NCI-H345 treated with DMSO at 0.1 percent for 48 hours (cell line): ENCODE results near the gene MEGF11.

Experiments used
- DNase-seq: peaks from one replicate; lab custom pipeline; 2025; ENCODE audit not compliant: unreplicated experiment; lab: John Stamatoyannopoulos, UW

MEGF11 gene

GRCh38 chr15:66038387-66039116 lies 215.0 kb downstream of the MEGF11 start:
- DNase-seq, result no peak

DNA sequence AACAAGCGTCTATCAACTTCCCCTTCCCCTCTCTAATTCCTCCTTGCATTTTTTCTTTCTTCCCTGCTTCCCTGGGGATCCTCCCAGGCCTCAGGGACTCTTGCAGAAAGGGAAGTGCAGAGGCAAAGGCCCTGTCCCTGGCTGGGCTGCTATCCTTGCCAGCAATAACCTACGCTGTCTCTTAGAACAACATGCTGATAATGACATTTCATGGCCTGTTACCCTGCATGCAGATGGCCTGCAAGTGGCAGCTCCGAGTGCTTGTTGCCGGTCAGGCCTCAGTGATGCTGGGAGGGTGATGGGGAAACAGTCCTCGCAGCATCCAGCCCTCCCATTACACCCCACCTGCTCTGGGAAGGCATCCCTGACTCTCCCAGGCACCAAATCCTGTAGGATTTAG lies 216.7 kb downstream of the MEGF11 start:
- DNase-seq, result peak; percentile 1

DNA sequence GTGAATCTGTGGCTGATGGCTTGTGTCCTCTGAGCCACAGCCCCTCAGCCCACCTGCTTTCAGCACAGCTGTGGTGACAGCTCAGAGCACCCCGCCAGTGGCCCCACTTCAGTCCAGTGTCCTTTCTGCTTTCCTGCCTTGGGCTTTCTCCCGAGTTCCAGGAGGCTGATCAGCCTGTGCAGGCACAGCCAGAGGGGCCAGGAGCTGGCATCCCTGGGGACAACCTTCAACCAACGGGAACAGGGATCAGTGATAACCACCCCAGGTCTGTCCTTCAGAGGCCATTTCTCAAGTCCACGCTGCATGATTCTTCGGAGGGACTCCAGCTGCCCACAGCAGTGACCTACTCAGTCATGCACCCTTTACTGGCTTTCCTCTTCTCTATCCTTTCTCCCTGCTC lies 217.6 kb downstream of the MEGF11 start:
- no peak for DNase-seq

DNA sequence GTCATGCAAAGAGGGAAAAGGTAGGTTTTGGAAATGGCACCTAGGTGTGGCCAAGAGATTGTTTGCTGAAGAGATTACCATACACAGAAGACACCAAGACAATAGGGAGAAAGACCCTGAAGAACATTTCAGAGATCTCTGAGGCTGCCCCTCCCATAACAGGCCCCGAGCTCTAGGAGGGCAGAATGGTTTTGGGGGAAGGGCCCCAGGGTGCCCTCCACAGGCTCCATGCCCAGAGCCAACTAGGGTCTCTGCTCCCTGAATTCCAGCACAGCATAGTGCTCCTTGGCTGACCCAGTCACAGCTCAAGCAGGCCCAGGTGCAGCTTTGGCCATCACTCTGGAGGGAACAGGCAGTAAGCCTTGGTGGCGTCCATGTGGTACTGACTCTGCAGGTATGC lies 220.4 kb downstream of the MEGF11 start:
- DNase-seq, result no peak

GRCh38 chr15:66032006-66032405 lies 221.5 kb downstream of the MEGF11 start:
- DNase-seq, result no peak

DNA sequence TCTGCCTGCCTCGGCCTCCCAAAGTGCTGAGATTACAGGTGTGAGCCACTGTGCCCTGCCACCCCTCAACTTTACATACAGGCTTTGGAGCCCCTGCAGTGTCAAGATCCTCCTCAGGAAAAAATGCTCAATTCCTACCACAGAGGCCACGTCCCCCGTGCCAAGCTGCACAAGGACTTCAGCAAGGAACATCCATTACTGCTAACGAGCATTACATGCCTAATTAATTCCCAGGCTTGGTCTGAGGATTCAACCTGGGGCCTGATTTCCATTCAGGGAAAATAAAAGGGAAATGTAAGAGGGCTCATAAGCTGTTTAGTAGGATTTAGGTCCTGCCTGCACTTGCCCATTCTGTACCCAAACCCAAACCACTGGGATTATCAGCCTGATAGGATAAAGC lies 222.9 kb downstream of the MEGF11 start:
- DNase-seq, result no peak

DNA sequence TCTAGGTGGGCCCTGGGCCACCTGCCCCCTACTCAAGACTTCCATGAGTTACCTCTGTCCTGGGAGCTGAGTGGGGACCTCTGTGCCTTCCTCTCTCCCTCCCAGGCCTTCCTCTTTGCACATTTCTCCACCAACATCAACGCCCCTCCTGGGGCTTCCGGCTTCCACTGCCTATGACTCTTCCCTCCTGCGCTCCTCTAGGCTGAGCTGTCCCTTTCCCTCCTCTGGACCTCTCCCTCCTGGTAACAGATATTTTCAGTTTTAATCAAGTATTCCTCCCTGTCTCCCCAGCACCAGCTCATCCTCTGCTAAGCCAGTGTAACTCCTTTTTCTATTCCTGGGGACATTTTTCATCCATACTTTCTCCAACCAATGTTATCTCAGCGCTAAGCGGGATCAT lies 223.9 kb downstream of the MEGF11 start:
- DNase-seq, result no peak

GRCh38 chr15:66027268-66027805 lies 226.2 kb downstream of the MEGF11 start:
- no peak for DNase-seq

- no peak for DNase-seq
Observed at GRCh38 chr15:66025972-66026371, 227.6 kb downstream of the MEGF11 start.

- DNase-seq, result no peak
Observed at GRCh38 chr15:66025015-66025452, 228.5 kb downstream of the MEGF11 start.

DNA sequence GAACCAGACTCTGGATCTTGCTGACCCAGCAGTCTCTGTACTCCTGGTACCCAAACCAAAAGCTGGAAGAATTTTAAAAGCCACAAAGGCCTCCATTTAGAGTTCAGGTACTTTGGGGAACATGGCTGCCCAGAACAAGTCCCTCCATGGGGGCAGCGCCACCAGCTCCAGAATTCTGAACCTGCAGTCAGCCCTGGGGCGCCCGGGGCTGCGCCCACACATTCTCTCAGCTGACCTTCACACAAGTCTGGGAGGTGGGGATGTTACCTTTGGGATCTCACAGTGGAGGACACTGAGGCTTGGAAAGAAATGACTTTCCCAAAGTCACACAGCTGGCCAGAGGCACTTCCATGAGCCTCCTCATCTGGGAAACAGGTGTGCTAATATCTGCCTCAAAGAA lies 229.4 kb downstream of the MEGF11 start:
- DNase-seq, result no peak

- DNase-seq, result peak; percentile 47
Observed at GRCh38 chr15:66023311-66023972, 230.1 kb downstream of the MEGF11 start.

DNA sequence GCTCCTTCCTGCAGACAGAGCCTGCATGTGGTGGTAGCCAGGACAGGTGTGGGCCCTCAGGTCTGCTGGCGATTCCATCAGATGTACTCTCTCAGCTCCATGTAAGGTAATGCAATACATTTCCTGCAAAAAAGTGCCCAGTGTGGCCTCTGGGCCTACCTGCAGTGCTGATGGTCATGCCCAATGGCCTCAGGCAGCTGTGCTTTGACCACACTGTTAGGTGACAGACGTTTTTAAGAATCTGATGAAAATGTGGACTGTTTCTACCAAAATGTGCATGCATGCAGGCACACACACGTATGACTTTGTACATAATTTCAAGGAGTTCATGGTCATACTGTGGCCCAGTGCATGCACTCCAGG lies 231.4 kb downstream of the MEGF11 start:
- no peak for DNase-seq

DNA sequence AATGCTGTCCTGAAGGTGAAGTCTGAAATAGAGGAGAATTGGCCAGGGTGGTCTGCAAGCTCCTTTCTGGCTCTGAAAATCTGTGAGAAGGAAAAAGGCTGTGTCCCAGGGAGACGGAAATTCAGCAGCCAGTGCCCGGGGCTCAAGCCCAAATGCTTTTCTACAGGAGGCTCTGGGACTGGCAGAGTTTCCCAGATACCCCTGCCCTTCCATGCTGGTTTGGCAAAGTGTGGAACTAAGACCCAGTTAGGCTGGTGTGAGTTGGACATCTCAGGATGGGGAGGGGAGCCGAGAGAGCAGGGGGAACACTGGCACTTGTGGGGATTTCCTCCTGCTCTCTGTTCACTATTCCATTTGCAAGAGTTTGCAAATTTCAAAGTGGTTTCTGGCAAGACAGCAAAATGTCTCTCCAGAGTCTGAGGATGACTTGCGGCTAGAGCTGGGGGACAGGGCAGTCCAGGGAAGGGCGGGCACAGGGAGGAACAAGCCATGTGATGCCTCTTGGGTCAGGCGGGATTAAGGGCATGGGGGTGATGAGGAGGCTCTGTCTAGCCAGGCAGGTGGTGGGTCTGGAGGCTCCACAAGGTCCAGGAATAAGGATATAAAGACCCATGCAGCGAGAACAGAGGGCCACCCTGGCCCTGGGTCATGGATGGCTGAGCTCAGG lies 231.9 kb downstream of the MEGF11 start:
- DNase-seq, result no peak

DNA sequence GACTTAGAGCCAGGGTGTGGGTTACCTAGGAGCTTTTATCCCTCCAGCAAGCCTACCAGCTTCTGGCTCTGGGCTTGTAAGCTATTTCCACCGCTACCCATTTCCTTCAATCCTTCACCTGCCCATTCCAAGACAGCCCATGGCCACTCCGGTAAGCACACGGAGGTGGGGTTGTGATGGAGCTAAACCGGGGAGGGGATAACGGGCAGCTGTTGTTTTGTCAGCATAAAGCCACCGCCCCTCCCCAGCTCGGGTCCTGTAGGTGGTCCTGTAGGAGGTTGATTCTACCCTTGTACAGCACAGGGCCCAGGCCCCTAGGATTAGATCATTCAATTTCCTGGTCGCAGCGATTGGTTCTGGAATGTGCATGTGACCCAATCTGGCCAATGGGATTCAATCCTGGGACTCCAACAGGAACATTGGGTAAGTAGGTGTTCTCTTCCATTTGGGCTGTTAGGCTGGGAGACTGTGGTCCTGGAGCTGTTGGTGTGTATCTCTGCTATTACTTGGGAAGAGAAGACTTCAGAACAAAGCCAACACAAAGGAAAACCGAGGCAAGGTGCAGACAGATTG lies 233.6 kb downstream of the MEGF11 start:
- no peak for DNase-seq

DNA sequence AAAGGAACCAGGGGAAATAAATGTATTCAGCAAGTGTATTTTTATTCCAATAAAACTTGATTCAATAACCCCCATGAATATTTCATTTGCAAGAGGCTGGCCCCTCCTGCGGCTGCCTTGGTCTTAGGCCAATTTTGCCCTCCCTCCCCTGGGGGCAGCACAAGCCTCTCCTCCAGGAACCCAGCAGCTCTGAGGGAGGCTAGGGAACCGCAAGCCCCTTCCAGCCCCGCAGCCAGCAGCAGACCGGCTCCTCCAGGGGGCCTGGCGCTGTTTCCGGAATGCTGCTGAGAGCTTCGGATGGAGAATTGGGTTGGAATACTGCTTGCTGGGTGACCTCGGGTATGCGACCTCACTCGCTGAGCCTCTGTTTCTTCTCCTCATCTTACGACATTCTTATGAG lies 234.2 kb downstream of the MEGF11 start:
- DNase-seq, result no peak

DNA sequence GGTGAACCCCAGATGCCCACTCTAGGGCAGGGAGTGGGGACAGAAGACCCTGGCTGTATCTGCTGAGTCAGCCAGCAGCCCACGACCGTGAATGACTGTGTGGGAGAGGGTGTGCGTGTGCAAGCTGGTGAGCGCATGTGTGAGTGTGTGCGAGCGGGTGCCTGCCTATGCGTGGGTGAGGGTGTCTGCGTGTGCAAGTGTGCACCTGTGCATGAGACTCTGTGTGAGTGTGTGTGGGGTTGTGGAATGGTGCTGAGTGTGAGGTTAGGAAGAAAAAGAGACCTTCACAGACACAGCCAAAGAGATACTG lies 235.1 kb downstream of the MEGF11 start:
- DNase-seq, result no peak

GRCh38 chr15:66017792-66018487 lies 235.6 kb downstream of the MEGF11 start:
- no peak for DNase-seq

- DNase-seq, result no peak
Observed at GRCh38 chr15:66017000-66017399, 236.6 kb downstream of the MEGF11 start.

DNA sequence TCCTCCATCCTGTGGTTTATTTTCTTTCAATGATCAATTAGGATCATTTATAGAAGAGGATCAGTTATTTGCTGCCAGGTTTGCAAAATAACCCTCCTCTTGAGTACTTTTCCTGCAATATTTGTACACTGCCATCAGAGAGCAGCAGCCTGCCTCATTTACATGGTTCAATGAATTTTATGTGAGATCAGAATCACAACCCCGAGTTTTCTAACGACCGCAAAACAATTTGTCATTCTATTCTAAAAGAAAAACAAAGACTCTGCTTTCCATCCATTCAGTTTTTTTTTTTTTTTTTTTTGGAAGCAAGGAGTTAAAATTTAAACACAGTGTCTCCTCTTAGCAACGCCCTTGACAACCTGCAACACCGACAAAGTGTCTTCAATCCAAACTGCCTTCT lies 237.4 kb downstream of the MEGF11 start:
- DNase-seq, result no peak

- DNase-seq, result no peak
Observed at GRCh38 chr15:66014635-66015182, 238.8 kb downstream of the MEGF11 start.
